Measurements from ENCODE around the gene PTPRN2.

- TF ChIP-seq CTCF (IDR thresholded peaks at IDR 0.05) (no peak), POLR2A (IDR thresholded peaks at IDR 0.05) (no peak)
Measured at GRCh38 chr7:158033196-158033595, 554.4 kb downstream of the PTPRN2 start.
